SK-N-SH (cell line): ENCODE results near the gene PSMC5. TPM values are rescaled to one million over a fixed set of nuclear protein-coding genes. Genes with fewer than 3 reads are reported as not detected.

Source experiments
- CTCF ChIA-PET: fragments of 300-600, 350-600 bp; formaldehyde crosslinking; extraction: SDS; loops from one replicate; lab custom pipeline; 2021; lab: Yijun Ruan, JAX
- POLR2A ChIA-PET: fragments of 350-600 bp; sonication (Branson Sonifier 250); formaldehyde crosslinking; extraction: SDS; loops from one replicate; lab custom pipeline; 2020; ENCODE audit warnings: antibody characterized with exemption, inconsistent platforms; lab: Yijun Ruan, JAX
- DNase-seq: peaks from one replicate; pipeline ENCODE4 v3.0.0; 2012
- H2AFZ ChIP-seq: fragments of 200-600 bp; sonication (generic); 2 replicates; pipeline ENCODE4 v1.8.1; 2016; ENCODE audit warnings: antibody characterized with exemption, mild to moderate bottlenecking, low read depth
- H3F3A ChIP-seq: fragments of 200-600 bp; sonication (generic); replicated peaks from 2 replicates; pipeline ENCODE3; 2016; ENCODE audit warnings: antibody characterized with exemption, mild to moderate bottlenecking; ENCODE audit not compliant: insufficient read depth
- H3K27ac ChIP-seq, 2 experiments: fragments of 200-500 bp in 1 of 2; fragments of 200-600 bp in 1 of 2; sonication (Bioruptor generic) in 1 of 2; sonication (generic), shearing (Covaris generic) in 1 of 2; 2 replicates each; pipeline versions ENCODE4 v1.5.1 to v1.6.1; 2014 to 2016; ENCODE audit warnings: low read depth in 2 of 2, inconsistent platforms in 1 of 2, low read length in 1 of 2, mild to moderate bottlenecking in 1 of 2, mixed read lengths in 1 of 2
- H3K27me3 ChIP-seq: fragments of 200-600 bp; sonication (generic), shearing (Covaris generic); 2 replicates; pipeline ENCODE4 v1.6.1; 2016; ENCODE audit warnings: mixed run types; ENCODE audit not compliant: insufficient read depth
- H3K36me3 ChIP-seq, 2 experiments: fragments of 200-500 bp in 1 of 2; fragments of 200-600 bp in 1 of 2; sonication (Bioruptor generic) in 1 of 2; sonication (generic) in 1 of 2; replicated peaks in 1 of 2; 2 replicates each; pipeline versions ENCODE3 to v1.5.1; 2014 to 2016; ENCODE audit warnings: low read length in 1 of 2, mild to moderate bottlenecking in 1 of 2; ENCODE audit not compliant: insufficient read depth in 2 of 2, control insufficient read depth in 1 of 2
- H3K4me1 ChIP-seq, 2 experiments: fragments of 200-500 bp in 1 of 2; fragments of 200-600 bp in 1 of 2; sonication (Bioruptor generic) in 1 of 2; sonication (generic), shearing (Covaris generic) in 1 of 2; 2 replicates each; pipeline versions ENCODE4 v1.5.1 to v1.6.1; 2014 to 2016; ENCODE audit warnings: low read depth in 1 of 2, low read length in 1 of 2, mixed run types in 1 of 2; ENCODE audit not compliant: insufficient read depth in 2 of 2, control insufficient read depth in 1 of 2
- H3K4me2 ChIP-seq: fragments of 200-600 bp; sonication (generic), shearing (Covaris generic); 2 replicates; pipeline ENCODE4 v1.6.1; 2017; ENCODE audit warnings: mixed run types
- H3K4me3 ChIP-seq, 2 experiments: fragments of 200-500 bp in 1 of 2; fragments of 200-600 bp in 1 of 2; sonication (Bioruptor generic) in 1 of 2; sonication (generic), shearing (Covaris generic) in 1 of 2; 2 replicates each; pipeline versions ENCODE4 v1.5.1 to v1.8.1; 2014 to 2016; ENCODE audit warnings: low read depth in 2 of 2, inconsistent platforms in 1 of 2, low read length in 1 of 2, mild to moderate bottlenecking in 1 of 2, mixed read lengths in 1 of 2, moderate library complexity in 1 of 2
- H3K79me2 ChIP-seq: fragments of 200-600 bp; sonication (generic); 2 replicates; pipeline ENCODE4 v1.8.1; 2017; ENCODE audit warnings: mild to moderate bottlenecking; ENCODE audit not compliant: insufficient read depth
- H3K9ac ChIP-seq: fragments of 200-600 bp; sonication (generic); 2 replicates; pipeline ENCODE4 v1.6.1; 2017; ENCODE audit warnings: mixed run types
- H3K9me2 ChIP-seq: fragments of 200-600 bp; sonication (generic); 2 replicates; pipeline ENCODE4 v1.6.1; 2017; ENCODE audit warnings: mixed run types
- H3K9me3 ChIP-seq: fragments of 200-600 bp; sonication (generic); 2 replicates; pipeline ENCODE4 v1.6.1; 2017; ENCODE audit warnings: mixed run types, mild to moderate bottlenecking, moderate library complexity
- H4K20me1 ChIP-seq: fragments of 200-600 bp; sonication (generic); 2 replicates; pipeline ENCODE4 v1.6.1; 2017; ENCODE audit warnings: mild to moderate bottlenecking, mixed run types; ENCODE audit not compliant: insufficient read depth
- ELF1 ChIP-seq: IDR thresholded peaks from 2 replicates; pipeline ENCODE4 v1.4.0; 2012
- EZH2phosphoT487 ChIP-seq: fragments of 200-600 bp; sonication (generic); IDR thresholded peaks from 2 replicates; pipeline ENCODE4 v1.6.1; 2017; ENCODE audit warnings: low read depth, mixed run types, mild to moderate bottlenecking, antibody characterized with exemption, moderate library complexity, borderline replicate concordance
- FOSL2 ChIP-seq: IDR thresholded peaks from 2 replicates; pipeline ENCODE4 v1.4.0; 2012; ENCODE audit warnings: low read depth, mild to moderate bottlenecking, moderate library complexity, borderline replicate concordance
- FOXJ3 ChIP-seq: sonication (generic); formaldehyde crosslinking; IDR thresholded peaks from 2 replicates; pipeline ENCODE4 v1.5.1; 2020; ENCODE audit warnings: mild to moderate bottlenecking, missing genetic modification reagents
- FOXM1 ChIP-seq: IDR thresholded peaks from 2 replicates; pipeline ENCODE4 v1.4.0; 2012; ENCODE audit warnings: low read depth, mild to moderate bottlenecking
- JUND ChIP-seq: IDR thresholded peaks from 2 replicates; pipeline ENCODE4 v1.4.0; 2012
- MAX ChIP-seq: IDR thresholded peaks from 2 replicates; pipeline ENCODE4 v1.4.0; 2012; ENCODE audit warnings: low read depth
- MXI1 ChIP-seq: IDR thresholded peaks from 2 replicates; pipeline ENCODE4 v1.6.1; 2012; ENCODE audit warnings: mild to moderate bottlenecking, low read depth, low read length, improper control_type of control experiment
- PBX3 ChIP-seq: IDR thresholded peaks from 2 replicates; pipeline ENCODE4; 2012
- POLR2AphosphoS5 ChIP-seq: IDR thresholded peaks from 2 replicates; pipeline ENCODE4 v1.6.1; 2012; ENCODE audit warnings: low read depth, low read length
- RCOR1 ChIP-seq: fragments of 150-350 bp; IDR thresholded peaks from 2 replicates; pipeline ENCODE4 v1.6.1; 2017; ENCODE audit warnings: antibody characterized with exemption, low read length
- RFX5 ChIP-seq: IDR thresholded peaks from 2 replicates; pipeline ENCODE4 v1.6.1; 2012; ENCODE audit warnings: mild to moderate bottlenecking, improper control_type of control experiment, low read length
- RXRA ChIP-seq: IDR thresholded peaks from 2 replicates; pipeline ENCODE4 v1.4.0; 2012; ENCODE audit warnings: low read depth, mild to moderate bottlenecking, borderline replicate concordance
- SIN3A ChIP-seq: IDR thresholded peaks from 2 replicates; pipeline ENCODE4 v1.6.1; 2012; ENCODE audit warnings: low read depth, mild to moderate bottlenecking, low read length, moderate library complexity, borderline replicate concordance
- TAF1 ChIP-seq: IDR thresholded peaks from 2 replicates; pipeline ENCODE4 v1.6.1; 2012; ENCODE audit warnings: low read depth, mild to moderate bottlenecking, low read length, moderate library complexity, borderline replicate concordance
- TCF12 ChIP-seq: IDR thresholded peaks from 2 replicates; pipeline ENCODE4 v1.4.0; 2012
- USF1 ChIP-seq: IDR thresholded peaks from 2 replicates; pipeline ENCODE4 v1.4.0; 2012; ENCODE audit warnings: low read depth, borderline replicate concordance
- USF2 ChIP-seq: fragments of 150-350 bp; IDR thresholded peaks from 2 replicates; pipeline ENCODE4 v1.6.1; 2017; ENCODE audit warnings: antibody characterized with exemption, low read length, low read depth, borderline replicate concordance
- YY1 ChIP-seq: IDR thresholded peaks from 2 replicates; pipeline ENCODE4 v1.4.0; 2012; ENCODE audit warnings: low read depth, mild to moderate bottlenecking
- WGBS: methylation state at CpG from one replicate; pipeline ENCODE4 v1.1.6; 2017; ENCODE audit warnings: low lambda C conversion rate; 5-methylcytosine and 5-hydroxymethylcytosine counted together
- polyA plus RNA-seq, 3 experiments: library from polyadenylated mRNA; depleted of rRNA; stranded (reverse); fragments of >200 nt; gene quantifications; 2 replicates each; pipeline ENCODE4 v1.2.3, GENCODE V29; 2012

Gene PSMC5
- polyA plus RNA-seq, 1 of the 3 experiments (the other 2 are of a cell fraction): 424 TPM

- Histone ChIP-seq H3K36me3 (peaks cover 84 to 88% of the 10 kb centered on the region in 2 experiments), H3K4me3 (no peak overlapping the region), H3K4me1 (peaks cover 6 to 18% of the 10 kb centered on the region in 2 experiments; a peak in 2 of 4 replicates), H3K27me3 (no peaks in the 10 kb centered on the region), H4K20me1 (peaks cover 23% of the 10 kb centered on the region; the same call in 1 of the 2 replicates), H2AFZ (no peak overlapping the region), H3F3A (peaks cover 64% of the 10 kb centered on the region), H3K9ac (no peak overlapping the region), H3K27ac (no peak overlapping the region), H3K9me3 (no peaks in the 10 kb centered on the region), H3K4me2 (no peak overlapping the region), H3K79me2 (peaks cover 40% of the 10 kb centered on the region), H3K9me2 (no peaks in the 10 kb centered on the region)
- ChIA-PET CTCF (interaction anchor here (0.8 to 2.8 kb wide), 5 partner anchors 9 to 121 kb away, joined by 3 to 9 read pairs (median 8); no protein-coding TSS in a partner anchor), POLR2A (interaction anchor here (1.2 to 1.9 kb wide), 4 partner anchors 9 to 22 kb away, joined by 3 to 7 read pairs (median 4); no protein-coding TSS in a partner anchor)
- 94% methylated on average over 6 of the region's 6 CpGs for WGBS
- TF ChIP-seq SIN3A (no peak), FOSL2 (no peak), RXRA (no peak), USF1 (no peak), USF2 (no peak), TCF12 (no peak), PBX3 (no peak), MAX (no peak), EZH2phosphoT487 (no peak), YY1 (no peak), MXI1 (no peak), FOXM1 (no peak), RFX5 (no peak)
- no peak for DNase-seq
Observed at GRCh38 chr17:63821804-63822203, 5.4 kb upstream of the PSMC5 start.

- POLR2A ChIA-PET: interaction anchor here (1.2 to 1.9 kb wide), 3 partner anchors 12 to 21 kb away, joined by 3 to 4 read pairs (median 4); no protein-coding TSS in a partner anchor
- CTCF ChIA-PET: interaction anchor here (2.8 kb wide), 1 partner anchor 10 kb away, joined by 9 read pairs; no protein-coding TSS in a partner anchor
Observed at GRCh38 chr17:63822537-63822936, 4.7 kb upstream of the PSMC5 start.

More at GRCh38 chr17:63822537-63822936, 4.7 kb upstream of the PSMC5 start:
- Histone ChIP-seq H3K4me3 (no peak overlapping the region), H3K9ac (no peak overlapping the region), H3K9me2 (no peaks in the 10 kb centered on the region), H3K79me2 (peaks cover 39% of the 10 kb centered on the region), H3K9me3 (no peaks in the 10 kb centered on the region), H3K4me2 (no peak overlapping the region), H3K27me3 (no peaks in the 10 kb centered on the region)
- no peak for DNase-seq
- TF ChIP-seq FOXJ3 (CRISPR knock-in tag) (no peak), JUND (no peak), ELF1 (no peak), POLR2AphosphoS5 (no peak), RCOR1 (no peak), USF1 (no peak), TAF1 (no peak), TCF12 (no peak)
- TF ChIP-seq, all 33 proteins: peak for 0
- Histone ChIP-seq H3K27ac (no peak overlapping the region), H4K20me1 (peaks cover 22% of the 10 kb centered on the region; the same call in 1 of the 2 replicates), H3K4me1 (peaks cover 6 to 18% of the 10 kb centered on the region in 2 experiments; a peak in 2 of 4 replicates), H2AFZ (no peak overlapping the region), H3F3A (peaks cover 56% of the 10 kb centered on the region), H3K36me3 (peaks cover 77 to 81% of the 10 kb centered on the region in 2 experiments)
